NCI-H1417 treated with DMSO at 0.1 percent for 48 hours (cell line): ENCODE measurements around the gene REEP2.

Experiments
- DNase-seq: peaks from one replicate; lab custom pipeline; 2025; lab: John Stamatoyannopoulos, UW

REEP2 gene

DNA sequence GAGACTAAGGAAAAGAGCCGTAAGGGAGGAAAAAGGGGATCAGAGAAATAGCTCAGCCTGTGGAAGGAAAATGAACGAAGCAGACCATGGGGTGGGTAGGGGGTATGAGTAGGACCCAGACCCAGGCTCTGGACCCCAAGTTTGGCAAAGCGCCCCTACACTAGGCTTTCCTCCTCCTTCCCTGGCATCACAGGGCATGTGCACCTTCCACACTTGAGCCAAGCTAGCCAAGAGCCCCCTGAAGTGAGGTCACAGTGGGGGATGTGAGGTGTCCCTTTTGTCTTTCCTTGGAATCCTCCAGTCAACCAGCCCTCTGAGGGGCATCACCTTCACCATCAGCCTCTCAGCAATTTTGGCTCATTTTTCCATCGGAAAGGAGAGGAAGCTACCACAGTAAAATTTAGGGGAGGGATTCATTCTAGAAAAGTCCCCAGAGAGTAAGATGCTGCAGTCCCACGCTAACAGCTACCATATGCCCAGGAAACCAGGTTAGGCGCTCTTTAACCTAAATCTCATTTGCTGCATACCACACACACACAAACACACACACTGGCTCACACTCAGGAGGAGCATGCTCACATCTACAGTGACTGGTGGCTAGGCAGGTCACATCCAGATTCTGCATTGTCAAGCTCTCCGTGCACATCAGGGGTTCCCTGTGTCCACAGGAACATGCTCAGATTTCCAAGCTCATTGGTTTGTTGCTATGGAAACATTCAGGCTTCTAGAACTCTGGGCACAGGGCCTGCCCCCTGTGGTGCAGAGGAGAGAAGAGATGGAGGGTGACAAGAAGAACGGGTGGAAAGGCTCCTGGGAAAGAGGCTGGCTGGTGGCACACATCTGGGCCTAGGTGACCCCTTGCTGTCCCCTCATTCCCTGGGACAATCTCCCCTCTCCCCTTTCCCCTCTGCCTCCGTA lies 9.9 kb downstream of the REEP2 start:
- DNase-seq: peak; percentile 32

DNA sequence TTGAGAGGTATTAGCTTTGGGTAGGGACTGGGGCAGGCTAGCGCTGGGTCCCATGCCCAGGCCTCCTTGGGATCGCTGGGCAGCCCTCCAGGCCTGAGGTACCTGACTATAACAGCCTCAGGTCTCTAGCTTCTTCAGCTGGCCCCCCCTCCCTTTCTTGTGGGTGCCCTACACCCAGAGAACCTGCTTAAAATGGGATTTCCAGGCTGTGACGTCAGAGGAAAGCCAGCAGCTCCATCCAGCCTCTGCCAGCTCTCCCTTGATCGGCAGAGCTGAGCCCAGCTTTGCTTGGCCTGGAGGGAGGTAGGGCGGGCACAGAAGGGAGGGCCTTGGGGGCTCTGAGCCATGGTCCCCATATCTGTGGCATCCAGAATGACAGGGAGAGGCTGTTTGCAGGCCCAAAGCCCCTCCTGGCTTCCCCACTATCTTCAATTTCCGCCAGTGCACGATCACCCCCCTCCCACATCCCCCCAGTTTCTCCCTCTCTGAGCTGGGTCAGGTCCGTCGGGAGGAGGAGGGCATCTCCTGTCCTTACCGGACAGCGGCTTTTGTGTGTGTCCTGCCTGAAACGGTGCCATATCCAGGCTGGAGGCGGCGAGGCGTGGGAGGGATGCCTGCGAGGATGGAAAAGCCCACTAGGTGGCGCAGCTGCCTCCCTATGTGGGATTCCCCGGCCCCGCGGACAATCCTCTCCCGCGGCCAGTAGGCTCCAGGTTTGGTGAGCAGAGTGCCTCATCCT lies 10.8 kb downstream of the REEP2 start:
- no peak for DNase-seq

DNA sequence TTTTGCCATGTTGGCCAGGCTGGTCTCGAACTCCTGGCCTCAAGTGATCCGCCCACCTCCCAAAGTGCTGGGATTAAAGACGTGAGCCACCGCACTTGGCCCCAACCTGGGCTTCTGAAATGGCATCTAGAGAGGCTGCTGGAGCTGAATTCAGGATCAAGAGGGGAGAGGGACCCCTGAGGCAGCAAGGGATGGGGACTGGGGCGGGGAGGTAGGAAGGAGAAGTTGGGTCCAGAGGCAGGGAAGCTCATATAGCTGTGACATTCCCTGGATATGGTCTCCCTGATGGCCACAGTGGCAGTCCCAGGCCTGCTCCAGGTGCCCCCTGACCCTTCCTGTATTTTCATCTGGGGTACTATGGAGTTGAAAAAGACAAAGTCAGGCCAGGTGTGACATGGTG lies 12.1 kb downstream of the REEP2 start:
- DNase-seq: no peak

DNA sequence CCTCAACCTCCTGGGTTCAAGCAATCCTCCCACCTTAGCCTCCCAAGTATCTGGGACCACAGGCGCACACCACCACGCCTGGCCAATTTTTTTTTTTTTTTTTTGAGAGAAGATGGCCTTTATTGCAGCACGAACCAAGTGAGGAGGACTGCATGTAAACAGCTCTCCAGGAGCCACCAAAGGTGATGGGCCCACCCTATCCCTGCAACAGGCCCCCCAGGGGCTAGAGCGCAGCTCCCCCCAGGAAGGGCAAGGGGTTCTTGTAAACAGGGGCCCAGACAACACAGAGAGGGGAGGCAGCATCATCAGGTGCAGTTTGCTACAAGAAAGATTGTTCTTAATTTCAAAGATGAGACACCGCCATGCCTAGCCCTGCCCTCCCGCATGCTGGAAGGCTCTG lies 13.9 kb downstream of the REEP2 start:
- DNase-seq: no peak

DNA sequence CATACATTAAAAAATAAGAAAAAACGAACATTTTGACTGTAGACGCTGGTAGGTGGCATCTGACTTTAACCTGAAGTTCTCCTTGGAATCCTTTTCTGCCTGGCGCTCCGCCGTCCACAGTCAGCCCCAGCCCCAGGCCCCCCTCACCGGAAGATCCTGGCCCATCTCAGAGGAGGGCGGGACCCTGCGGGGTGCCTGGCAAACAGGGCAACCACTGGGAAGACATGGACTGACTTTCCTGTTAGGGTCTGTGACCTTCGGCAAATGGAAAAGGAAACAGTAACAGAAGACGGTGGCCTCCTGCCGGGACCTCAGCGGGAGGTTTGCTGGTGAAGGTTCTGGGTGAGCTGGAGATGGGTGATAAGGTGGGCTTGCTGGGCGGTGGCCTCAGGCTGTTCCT lies 14.7 kb downstream of the REEP2 start:
- DNase-seq: no peak

DNA sequence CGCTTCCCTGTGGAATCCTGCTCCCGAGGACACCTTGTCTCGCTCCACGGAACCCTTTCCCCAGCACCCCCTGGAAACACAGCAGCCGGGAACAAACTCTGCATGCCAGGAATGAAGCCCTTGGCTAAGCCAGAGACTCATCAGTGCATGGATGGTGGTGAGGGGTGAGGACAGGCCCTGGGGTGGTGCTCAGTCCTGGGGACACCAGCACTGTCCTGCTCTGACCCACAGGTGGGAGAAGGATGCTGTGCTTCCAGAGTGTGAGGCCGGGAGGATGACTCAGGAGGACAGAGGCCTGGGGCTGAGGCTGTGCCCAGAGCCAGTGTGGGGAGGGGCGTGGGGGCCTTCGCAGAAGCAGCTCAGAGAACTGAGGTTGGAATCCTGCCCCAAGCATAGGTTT lies 15.3 kb downstream of the REEP2 start:
- no peak for DNase-seq

DNA sequence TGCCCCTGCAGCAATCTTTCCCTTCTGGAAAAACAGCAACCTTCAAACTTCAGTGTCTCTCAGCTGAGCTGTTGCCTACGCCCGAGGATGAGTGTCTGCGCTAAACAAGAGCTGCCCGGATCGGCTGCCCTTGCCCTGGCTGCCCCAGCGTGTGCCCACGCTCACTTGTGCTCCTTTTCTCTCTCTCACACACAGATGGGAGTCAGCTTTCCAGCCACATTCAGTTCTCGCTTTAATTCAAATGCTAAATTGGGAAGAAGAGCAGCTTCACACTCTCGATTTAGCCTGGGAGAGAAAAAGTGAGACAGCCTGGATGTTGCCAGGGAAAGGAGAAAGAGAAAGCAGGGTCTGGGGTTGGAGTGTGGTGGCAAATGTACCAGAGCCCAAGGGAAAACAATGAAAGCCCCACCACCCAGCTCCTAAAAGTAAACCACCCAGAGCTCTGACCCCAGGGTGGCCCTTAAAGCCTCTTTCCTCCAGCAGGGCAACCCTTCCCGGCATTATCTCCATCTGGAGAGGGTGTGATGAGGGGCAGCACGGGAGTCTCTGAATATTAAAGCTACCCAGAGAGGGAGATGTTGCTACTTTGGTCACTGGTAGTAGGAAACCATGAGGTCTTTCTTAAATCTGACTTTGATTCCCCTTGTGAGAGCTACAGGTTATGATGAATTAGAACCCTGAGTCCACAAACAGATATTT lies 16.5 kb downstream of the REEP2 start:
- DNase-seq: no peak

DNA sequence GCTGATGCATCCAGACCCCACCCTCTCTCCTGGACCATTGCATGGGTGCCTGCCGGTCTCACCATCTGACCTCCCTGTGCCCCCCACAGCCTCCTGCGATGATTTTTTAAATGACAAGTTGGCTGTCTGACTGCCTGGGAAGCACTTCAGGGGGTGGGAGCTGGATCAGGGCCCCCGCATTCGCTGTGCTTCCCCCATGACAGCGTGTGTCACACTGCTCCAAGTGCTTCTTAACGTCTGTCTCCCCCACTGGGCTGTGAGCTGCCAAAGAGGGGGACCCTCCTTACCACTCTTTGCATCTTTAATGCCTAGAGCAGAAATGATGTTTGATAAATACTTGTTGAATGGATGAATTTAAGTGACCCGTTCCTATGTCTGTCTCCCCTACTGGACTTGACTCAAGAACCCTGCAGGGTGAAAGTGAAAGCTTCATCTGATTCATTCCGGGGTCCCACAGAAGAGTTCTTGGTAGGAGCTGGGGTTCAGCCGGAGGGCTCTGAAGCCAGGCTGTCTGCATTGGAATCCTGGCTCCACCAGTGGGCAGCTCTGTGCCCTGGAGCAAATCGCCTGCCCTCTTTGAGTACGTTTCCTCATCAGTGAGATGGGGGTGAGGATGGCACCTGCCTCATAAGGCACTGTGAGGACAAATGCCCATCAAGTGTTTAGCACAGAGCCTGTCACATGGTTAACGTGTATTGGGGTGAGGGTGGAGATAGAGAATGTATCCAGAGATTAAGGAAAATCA lies 18.8 kb downstream of the REEP2 start:
- DNase-seq: no peak

DNA sequence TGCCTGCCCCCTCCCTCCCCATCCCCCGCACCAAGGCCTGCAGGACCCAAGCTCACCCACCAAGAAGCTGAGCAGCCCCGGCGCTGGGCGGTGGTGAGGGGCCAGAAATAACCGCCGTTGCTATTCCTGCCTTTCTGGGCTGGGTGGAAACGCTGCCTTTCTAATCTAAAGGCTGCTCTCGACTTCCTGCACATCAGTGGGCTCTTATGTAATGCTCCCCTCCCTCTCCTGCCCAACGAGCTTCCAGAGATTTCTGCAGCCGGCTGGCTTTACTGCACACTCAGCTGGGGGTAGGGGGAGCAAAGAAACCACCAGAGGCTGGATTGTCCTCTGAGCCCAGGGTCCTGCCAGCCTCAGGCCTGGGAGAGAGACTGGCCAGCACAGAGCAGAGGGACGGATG lies 19.5 kb downstream of the REEP2 start:
- DNase-seq: no peak

DNA sequence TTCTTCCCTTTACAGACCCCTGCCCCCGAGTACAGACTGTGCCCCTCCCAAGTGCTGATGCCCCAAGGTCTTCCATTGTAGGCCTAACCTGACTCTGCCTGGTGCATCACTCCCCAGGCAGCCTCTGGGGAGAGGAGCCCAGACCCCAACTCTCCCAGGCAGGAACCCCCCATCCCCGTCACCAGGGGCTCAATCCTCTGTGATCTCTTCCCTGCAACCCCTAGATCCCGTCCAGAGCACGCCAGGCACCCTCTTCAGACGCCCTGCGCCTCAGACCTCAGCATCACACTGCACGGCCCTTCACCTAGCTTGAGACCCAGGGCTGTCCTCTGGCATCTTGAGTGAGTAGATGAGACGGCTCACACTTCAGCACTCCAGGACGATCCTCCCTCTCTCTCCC lies 20.0 kb downstream of the REEP2 start:
- DNase-seq: no peak

DNA sequence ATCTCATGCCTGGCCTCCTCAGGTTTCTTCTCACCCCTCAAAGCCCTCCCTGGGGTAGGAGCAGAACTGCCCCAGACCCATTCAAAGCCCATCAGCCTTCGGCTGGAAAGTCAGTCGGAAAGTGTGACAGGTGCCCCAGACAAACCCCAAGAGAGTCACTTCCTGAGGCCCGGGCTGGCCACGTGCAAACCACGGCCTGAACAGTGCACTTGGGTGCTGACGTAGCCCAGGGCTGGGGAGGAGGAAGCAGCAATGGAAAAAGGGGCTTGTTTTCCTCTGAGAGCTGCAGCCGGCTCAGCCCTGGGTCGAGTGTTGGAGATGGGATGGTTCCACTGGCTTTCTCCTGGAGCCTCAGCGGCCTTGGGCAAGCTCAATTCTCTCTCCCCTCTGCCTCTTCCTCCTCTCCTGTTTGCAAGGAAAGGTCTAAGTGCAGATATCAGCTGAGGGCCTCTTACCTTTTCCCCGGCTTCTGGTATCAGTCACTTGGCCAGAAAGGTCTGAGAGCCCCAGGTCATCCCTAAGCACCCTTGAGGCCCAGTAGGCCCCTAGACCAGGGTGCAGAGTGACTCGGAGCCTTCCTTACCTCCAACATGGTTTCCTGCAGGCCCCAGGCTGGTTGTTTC lies 20.6 kb downstream of the REEP2 start:
- DNase-seq: no peak

DNA sequence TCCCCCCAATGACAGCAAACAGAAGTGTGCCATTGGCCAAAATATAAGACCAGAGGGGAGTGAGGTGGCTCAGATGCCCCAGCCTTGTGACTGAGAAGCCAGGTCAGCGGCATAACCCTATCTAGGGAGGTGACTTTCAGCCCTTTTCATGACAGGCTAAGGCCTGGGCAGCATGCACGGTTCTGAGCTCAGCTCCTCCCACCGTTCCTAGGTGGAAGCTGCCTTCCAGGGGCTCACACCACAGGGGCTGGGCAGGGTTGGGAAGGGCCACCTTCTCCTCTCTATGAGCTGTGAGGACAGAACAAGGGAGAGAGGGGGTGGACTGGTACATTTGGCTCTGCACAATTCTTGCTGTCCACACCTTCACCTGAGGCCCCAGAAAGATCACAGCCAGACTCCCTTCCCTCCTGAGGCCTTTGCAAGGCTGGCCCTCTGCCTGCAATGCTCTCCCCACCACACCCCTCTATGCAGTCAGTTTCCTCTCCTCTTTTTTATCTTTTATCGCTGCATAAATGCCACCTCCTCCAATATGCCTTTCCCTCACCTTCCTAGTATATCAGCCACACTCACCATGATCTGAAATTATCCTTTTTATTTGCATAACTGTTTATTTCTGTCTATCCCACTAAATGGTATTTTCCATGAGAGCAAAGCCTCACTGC lies 21.3 kb downstream of the REEP2 start:
- DNase-seq: no peak

DNA sequence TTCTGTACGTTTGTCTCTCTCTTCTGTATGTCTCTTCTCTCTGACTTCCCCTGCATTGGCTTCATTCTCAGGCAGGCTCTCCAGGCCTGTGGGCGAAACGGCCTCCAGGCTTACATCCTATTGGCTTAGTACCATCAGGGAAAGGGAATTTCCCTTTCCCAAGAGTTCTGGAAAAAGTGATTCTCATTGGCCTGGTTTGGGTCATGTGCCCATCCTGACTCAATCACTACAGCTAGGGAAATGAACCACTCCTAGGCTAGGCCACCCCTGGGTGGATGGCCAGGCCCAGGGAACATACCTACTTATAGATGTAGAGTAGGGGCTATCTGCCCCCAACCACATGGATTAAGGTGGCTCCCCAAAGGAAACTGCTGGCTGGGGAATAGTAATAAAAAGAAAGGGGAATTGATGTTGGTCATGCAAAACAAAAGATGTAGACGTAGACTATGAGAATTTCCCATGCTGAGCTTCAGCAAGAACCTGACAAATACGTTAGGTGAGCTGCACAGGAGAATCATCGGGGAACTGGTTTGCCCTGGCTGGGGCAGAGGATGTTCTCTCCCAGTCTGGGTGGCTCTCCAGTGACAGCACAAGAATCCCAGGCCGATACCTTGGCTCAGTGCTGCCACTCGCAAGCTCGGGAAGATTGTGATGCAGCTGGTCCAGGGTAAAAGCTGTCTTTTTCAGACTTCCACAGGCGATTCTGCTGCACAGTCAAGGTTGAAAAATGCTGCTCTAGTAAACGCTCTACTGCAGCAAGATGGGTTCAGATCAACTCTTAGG lies 22.7 kb downstream of the REEP2 start:
- no peak for DNase-seq

DNA sequence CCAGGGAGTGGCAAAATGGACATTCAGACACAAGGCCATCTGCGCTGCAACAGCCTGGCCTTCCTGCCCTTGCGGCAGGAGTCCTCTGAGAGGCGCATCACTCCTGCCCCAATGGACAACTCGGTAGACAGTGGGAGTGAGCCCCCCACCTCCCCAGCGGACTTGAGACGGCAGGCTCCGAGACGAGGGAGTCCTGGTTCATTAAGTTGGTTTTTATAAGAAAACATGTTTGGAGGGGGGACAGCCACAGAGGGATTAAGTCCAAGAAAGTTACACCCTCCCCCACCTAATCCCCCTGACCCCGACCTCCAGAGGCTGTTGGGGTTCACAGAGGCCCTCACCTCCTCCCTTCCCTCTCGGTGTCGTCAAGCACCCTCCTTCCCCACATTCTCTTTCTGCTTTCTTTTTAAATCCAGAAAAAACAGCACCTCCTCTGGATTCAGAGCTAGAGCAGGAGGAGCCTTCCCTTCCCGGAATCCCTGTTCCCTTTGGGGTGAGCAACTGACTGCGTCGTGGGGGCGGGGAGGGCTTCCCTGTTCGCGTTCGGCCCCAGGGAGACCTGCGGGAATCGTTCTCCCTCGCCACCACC lies 24.7 kb downstream of the REEP2 start:
- no peak for DNase-seq

DNA sequence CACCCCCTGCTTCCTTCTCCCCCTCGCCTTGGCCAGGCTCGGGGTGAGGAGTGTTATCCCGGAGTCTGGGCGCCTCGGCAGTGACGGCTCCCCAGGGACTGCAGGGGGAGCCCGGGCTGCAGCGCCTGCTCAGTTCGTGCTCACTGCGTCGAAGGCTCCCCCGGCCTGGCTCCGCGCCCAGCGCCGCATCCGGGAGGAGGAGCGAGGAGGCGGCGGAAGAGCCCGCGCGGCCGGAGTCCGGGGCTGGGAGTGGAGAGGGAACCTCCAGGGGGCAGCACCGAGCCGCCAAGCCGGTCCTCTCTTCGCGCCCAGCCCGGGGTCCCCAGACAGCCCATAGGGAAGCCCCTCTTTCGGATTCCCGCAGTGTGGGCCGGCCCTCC lies 25.1 kb downstream of the REEP2 start:
- peak; percentile 38 for DNase-seq

DNA sequence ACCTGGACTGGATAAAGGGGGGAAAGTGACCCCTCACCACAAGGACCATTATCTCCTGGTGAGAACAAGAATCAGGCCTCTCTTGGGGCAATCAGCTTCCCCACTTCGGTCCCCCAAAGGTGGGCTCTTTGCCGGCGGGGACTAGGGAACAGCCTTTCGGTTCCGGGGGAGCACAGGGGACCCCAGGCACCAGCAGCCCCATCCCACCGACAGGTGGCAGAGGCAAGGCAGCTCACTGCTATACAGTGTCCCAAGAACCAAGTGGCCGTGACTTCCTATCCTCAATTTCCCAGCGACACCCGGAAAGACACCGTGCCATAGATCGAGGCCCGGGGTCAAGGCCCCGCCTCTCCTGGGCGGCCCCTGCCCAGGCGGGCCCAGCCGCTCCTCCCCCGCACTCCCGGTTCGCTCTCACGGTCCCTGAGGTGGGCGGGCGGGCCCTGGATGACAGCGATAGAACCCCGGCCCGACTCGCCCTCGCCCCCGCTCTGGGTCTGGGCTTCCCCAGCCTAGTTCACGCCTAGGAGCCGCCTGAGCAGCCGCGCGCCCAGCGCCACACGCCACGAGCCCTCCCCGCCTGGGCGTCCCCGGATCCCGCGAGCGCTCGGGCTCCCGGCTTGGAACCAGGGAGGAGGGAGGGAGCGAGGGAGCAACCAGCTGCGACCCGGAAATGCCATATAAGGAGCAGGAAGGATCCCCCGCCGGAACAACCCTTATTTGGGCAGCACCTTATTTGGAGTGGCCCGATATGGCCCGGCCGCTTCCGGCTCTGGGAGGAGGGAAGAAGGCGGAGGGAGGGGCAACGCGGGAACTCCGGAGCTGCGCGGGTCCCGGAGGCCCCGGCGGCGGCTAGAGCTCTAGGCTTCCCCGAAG lies 25.8 kb downstream of the REEP2 start:
- DNase-seq: peak; percentile 69

DNA sequence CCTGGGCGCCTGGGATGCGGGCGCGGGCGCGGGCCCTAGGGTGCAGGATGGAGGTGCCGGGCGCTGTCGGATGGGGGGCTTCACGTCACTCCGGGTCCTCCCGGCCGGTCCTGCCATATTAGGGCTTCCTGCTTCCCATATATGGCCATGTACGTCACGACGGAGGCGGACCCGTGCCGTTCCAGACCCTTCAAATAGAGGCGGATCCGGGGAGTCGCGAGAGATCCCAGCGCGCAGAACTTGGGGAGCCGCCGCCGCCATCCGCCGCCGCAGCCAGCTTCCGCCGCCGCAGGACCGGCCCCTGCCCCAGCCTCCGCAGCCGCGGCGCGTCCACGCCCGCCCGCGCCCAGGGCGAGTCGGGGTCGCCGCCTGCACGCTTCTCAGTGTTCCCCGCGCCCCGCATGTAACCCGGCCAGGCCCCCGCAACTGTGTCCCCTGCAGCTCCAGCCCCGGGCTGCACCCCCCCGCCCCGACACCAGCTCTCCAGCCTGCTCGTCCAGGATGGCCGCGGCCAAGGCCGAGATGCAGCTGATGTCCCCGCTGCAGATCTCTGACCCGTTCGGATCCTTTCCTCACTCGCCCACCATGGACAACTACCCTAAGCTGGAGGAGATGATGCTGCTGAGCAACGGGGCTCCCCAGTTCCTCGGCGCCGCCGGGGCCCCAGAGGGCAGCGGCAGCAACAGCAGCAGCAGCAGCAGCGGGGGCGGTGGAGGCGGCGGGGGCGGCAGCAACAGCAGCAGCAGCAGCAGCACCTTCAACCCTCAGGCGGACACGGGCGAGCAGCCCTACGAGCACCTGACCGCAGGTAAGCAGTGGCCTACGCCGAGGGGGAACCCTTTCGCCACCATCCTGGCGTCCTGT lies 26.6 kb downstream of the REEP2 start, which contains the start of gene EGR1:
Gene EGR1, plus strand, starts transcription at position 219 of the 864 bp plus-strand sequence. Its CDS starts 283 bp downstream, at position 502.
- peak; percentile 68 for DNase-seq
